NB4 (cell line): Measurements from ENCODE around the gene CFAP46.

Experiments
- DNase-seq: peaks from one replicate; pipeline ENCODE4 v3.0.0; 2010; ENCODE audit warnings: low read depth
- H3K4me3 ChIP-seq: one replicate; pipeline ENCODE4 v1.5.1; 2011; ENCODE audit warnings: mild to moderate bottlenecking, low read depth, low read length, moderate library complexity
- MAX ChIP-seq: IDR thresholded peaks from 2 replicates; pipeline ENCODE4 v1.6.1; 2011; ENCODE audit warnings: low read depth, low read length
- MYC ChIP-seq: IDR thresholded peaks from 2 replicates; pipeline ENCODE4 v1.6.1; 2011; ENCODE audit warnings: low read depth, low read length
- POLR2A ChIP-seq: IDR thresholded peaks from 2 replicates; pipeline ENCODE4 v1.6.1; 2011; ENCODE audit warnings: mild to moderate bottlenecking; ENCODE audit not compliant: insufficient read length; ENCODE audit errors: extremely low read depth
- TF ChIP-seq, protein P1 (sequence below): IDR thresholded peaks from one replicate; pipeline ENCODE4 v1.5.1; 2012; ENCODE audit warnings: low read depth, low read length

The CFAP46 gene

GRCh38 chr10:132988988-132989387 is 46.6 kb upstream of the CFAP46 start:
- TF ChIP-seq MYC (no peak), POLR2A (no peak)
- TF ChIP-seq, protein P1, sequence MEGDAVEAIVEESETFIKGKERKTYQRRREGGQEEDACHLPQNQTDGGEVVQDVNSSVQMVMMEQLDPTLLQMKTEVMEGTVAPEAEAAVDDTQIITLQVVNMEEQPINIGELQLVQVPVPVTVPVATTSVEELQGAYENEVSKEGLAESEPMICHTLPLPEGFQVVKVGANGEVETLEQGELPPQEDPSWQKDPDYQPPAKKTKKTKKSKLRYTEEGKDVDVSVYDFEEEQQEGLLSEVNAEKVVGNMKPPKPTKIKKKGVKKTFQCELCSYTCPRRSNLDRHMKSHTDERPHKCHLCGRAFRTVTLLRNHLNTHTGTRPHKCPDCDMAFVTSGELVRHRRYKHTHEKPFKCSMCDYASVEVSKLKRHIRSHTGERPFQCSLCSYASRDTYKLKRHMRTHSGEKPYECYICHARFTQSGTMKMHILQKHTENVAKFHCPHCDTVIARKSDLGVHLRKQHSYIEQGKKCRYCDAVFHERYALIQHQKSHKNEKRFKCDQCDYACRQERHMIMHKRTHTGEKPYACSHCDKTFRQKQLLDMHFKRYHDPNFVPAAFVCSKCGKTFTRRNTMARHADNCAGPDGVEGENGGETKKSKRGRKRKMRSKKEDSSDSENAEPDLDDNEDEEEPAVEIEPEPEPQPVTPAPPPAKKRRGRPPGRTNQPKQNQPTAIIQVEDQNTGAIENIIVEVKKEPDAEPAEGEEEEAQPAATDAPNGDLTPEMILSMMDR, result no peak
- no peak overlapping the region for H3K4me3 ChIP-seq
- no peak for DNase-seq

DNA sequence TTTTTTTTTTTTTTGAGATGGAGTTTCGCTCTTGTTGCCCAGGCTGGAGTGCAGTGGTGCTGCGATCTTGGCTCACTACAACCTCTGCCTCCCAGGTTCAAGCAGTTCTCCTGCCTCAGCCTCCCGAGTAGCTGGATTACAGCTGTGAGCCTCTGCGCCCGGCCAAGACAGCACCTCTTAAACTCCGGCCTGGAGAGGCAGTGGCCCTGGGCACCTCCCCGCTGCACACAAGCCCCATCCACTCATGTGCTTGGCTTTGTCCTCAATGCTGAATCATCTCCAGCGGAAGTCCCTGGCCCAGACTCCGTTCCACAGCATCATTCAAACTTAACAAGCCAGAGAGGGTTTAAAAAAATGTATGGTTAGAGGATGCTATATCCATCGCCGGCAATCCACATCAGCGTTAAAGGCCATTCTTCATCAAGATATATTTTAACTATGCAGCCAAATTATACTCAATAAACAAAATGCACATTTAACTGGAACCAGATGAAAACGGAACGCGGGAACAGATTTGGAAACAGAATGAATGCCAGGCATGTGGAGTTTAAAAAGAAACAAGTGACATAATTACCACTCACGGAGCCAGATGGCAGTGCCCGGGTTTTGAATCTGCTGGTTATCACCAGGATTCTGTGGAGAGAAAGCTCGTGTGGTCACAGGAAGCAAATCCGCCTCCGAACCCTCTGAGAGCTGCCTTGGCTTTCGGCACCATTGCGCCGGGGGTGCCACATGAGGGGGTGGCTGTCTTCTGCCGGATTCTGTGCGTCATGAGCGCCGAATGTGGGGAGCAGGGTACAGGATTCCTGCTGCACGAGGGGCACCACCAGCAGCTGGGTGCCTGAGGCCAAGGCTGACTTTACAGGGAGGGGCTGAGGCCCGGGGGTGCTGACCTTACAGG is 45.6 kb upstream of the CFAP46 start:
- DNase-seq, result peak; percentile 60
- H3K4me3 ChIP-seq, result no peak overlapping the region
- no peak for TF ChIP-seq POLR2A
- no peak for TF ChIP-seq MYC
- TF ChIP-seq MAX, result no peak
- TF ChIP-seq, protein P1, result no peak

GRCh38 chr10:132986978-132987377 is 44.6 kb upstream of the CFAP46 start:
- no peak for TF ChIP-seq MAX
- TF ChIP-seq MYC, result no peak
- no peak for TF ChIP-seq POLR2A
- TF ChIP-seq, protein P1, result no peak
- no peak for DNase-seq
- H3K4me3 ChIP-seq, result no peak overlapping the region

DNA sequence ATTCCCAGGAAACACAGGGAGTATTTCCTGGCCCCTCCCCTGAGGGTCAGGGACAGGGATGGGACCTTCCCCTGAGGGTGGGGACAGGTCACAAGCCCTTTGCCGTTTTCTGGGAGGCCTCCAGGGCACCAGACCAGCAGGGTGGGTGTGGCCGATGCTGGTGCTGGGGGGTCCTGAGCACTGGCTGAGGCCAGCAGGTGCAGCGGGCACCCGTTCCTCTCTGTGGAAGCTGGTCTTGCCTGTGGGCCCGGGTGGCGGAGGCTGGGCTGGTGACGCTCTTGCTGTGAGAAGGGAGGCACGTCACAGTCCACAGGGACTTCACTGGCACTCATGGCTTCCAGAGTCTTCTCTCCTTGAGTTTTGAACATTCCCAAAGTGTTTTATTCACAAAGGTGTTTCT is 44.2 kb upstream of the CFAP46 start:
- H3K4me3 ChIP-seq, result no peak overlapping the region
- DNase-seq, result no peak
- TF ChIP-seq POLR2A (no peak), MAX (no peak), MYC (no peak)
- TF ChIP-seq, protein P1, result no peak

- no peak for TF ChIP-seq MYC
- no peak for TF ChIP-seq POLR2A
- TF ChIP-seq, protein P1, result no peak
- TF ChIP-seq MAX, result no peak
- no peak overlapping the region for H3K4me3 ChIP-seq
- DNase-seq, result no peak
Measured at GRCh38 chr10:132986076-132986475, 43.7 kb upstream of the CFAP46 start.
